ENCODE results near the gene ACAD10.

ACAD10 gene

GRCh38 chr12:111705672-111706071 is 19.8 kb downstream of the ACAD10 start (continued):
- TF ChIP-seq ZNF280D (tag by site-specific recombination; IDR thresholded peaks at IDR 0.05) = no peak

DNA sequence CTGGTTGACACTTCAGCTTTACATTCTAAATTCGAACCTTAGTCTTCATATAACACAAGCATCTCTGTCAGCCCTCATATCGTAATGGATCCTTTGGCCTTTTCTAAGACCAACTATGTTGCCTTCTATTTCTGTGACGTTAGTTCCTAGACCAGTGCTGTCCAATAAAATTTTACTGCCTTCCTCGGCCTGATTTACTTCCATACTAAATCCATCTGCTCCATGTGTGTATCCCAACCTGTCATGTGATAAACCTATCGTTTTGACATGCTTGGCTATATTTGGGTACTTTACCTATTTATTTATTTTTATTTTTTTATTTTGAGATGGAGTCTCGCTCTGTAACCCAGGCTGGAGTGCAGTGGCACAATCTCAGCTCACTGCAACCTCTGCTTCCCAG is 20.3 kb downstream of the ACAD10 start:
- H3K27ac ChIP-seq (ENCODE audit: extremely low read depth, low read depth, low read length) = no peak overlapping the region
- H3K4me3 ChIP-seq (ENCODE audit: low read depth, low read length) = no peak overlapping the region
- POLR2A ChIA-PET = no interaction called here
- no peak for TF ChIP-seq ZNF239 (tag by site-specific recombination; IDR thresholded peaks at IDR 0.05)
- TF ChIP-seq OVOL3 (tag by site-specific recombination; IDR thresholded peaks at IDR 0.05) = no peak
- TF ChIP-seq ZNF610 (tag by site-specific recombination; IDR thresholded peaks at IDR 0.05; ENCODE audit: borderline replicate concordance) = no peak
- TF ChIP-seq ZNF157 (tag by site-specific recombination; IDR thresholded peaks at IDR 0.05) = no peak
- no peak for TF ChIP-seq SALL2 (tag by site-specific recombination; IDR thresholded peaks at IDR 0.05; ENCODE audit: borderline replicate concordance)
- TF ChIP-seq MEIS1 (CRISPR knock-in tag; IDR thresholded peaks at IDR 0.05; ENCODE audit: borderline replicate concordance) = no peak
- TF ChIP-seq ZNF544 (tag by site-specific recombination; IDR thresholded peaks at IDR 0.05) = no peak
- no peak for TF ChIP-seq ZEB2 (tag by site-specific recombination; IDR thresholded peaks at IDR 0.05)
- TF ChIP-seq ZNF571 (tag by site-specific recombination; IDR thresholded peaks at IDR 0.05) = no peak
- TF ChIP-seq BCL11A (tag by site-specific recombination; IDR thresholded peaks at IDR 0.05; ENCODE audit: low read depth) = no peak
- no peak for TF ChIP-seq ZNF529 (tag by site-specific recombination; IDR thresholded peaks at IDR 0.05; ENCODE audit: insufficient replicate concordance)
- TF ChIP-seq ZNF473 (tag by site-specific recombination; IDR thresholded peaks at IDR 0.05) = no peak
- TF ChIP-seq ZNF664 (tag by site-specific recombination; IDR thresholded peaks at IDR 0.05) = no peak
- no peak for TF ChIP-seq ZNF677 (tag by site-specific recombination; IDR thresholded peaks at IDR 0.05)
- no peak for TF ChIP-seq BCL6B (tag by site-specific recombination; IDR thresholded peaks at IDR 0.05)
- no peak for TF ChIP-seq CTCF (tag by site-specific recombination; IDR thresholded peaks at IDR 0.05)
- TF ChIP-seq ZNF274 (IDR thresholded peaks at IDR 0.05; ENCODE audit: low read length) = no peak
- no peak for TF ChIP-seq ZNF274 (tag by site-specific recombination; IDR thresholded peaks at IDR 0.05; ENCODE audit: borderline replicate concordance)
- TF ChIP-seq SCRT1 (tag by site-specific recombination; IDR thresholded peaks at IDR 0.05; ENCODE audit: borderline replicate concordance) = no peak
- no peak for TF ChIP-seq SP3 (tag by site-specific recombination; IDR thresholded peaks at IDR 0.05)
- TF ChIP-seq ZNF184 (tag by site-specific recombination; IDR thresholded peaks at IDR 0.05) = no peak
- H3K4me1 ChIP-seq (ENCODE audit: control insufficient read depth, insufficient read depth, low read length) = no peaks in the 10 kb centered on the region
- CTCF ChIA-PET = no interaction called here
- H3K9me3 ChIP-seq (ENCODE audit: control insufficient read depth, insufficient read depth, low read depth, low read length) = no peaks in the 10 kb centered on the region
- peaks cover 22 to 54% of the 10 kb centered on the region in 2 experiments for H3K36me3 ChIP-seq (ENCODE audit: control insufficient read depth in 2 of 2, insufficient read depth in 1 of 2, low read length in 2 of 2)

Measured in HEK293 (cell line).